GM12892 (cell line): Measurements from ENCODE around the gene B3GAT3.

Source experiments
- POLR2A ChIP-seq: IDR thresholded peaks from 2 replicates; pipeline ENCODE4 v1.6.1; 2011; ENCODE audit warnings: low read depth, low read length, control low read depth
- POLR2AphosphoS5 ChIP-seq: IDR thresholded peaks from 2 replicates; pipeline ENCODE4 v1.6.1; 2011; ENCODE audit warnings: low read depth, low read length, control low read depth

- TF ChIP-seq POLR2A (no peak), POLR2AphosphoS5 (no peak)
Measured at GRCh38 chr11:62652161-62653006, 30.6 kb upstream of the B3GAT3 start.
